CD14-positive monocyte (primary cell): ENCODE data around the gene MMGT1. TPM values are rescaled to one million over a fixed set of nuclear protein-coding genes. Genes with fewer than 3 reads are reported as not detected.
A peak's percentile ranks its signal among the peaks of the same experiment; 100 is the strongest.

ENCODE experiments used
- DNase-seq, 3 donors: peaks; one replicate each; pipeline ENCODE4 v3.0.0-alpha.2; 2011 to 2022
- H2AFZ ChIP-seq: 2 replicates; pipeline ENCODE4 v1.6.0; 2012; ENCODE audit warnings: mild to moderate bottlenecking, low read depth, low read length, inconsistent platforms; ENCODE audit not compliant: insufficient read depth, poor library complexity, severe bottlenecking
- H3K27ac ChIP-seq, 2 donors: 1 replicate in 1 of 2; 2 replicates in 1 of 2; pipeline ENCODE4 v1.5.1; 2012 to 2013; ENCODE audit warnings: low read length in 2 of 2, control low read depth in 1 of 2, inconsistent platforms in 1 of 2, low read depth in 1 of 2, mild to moderate bottlenecking in 1 of 2
- H3K27me3 ChIP-seq, 2 donors: one replicate each; pipeline versions ENCODE4 v1.6.0 to v1.6.1; 2011 to 2013; ENCODE audit warnings: low read length in 2 of 2; ENCODE audit not compliant: control insufficient read depth in 2 of 2, insufficient read depth in 2 of 2
- H3K36me3 ChIP-seq, 2 donors: replicated peaks in 1 of 2; 1 replicate in 1 of 2; 2 replicates in 1 of 2; pipeline versions ENCODE4 v1.5.1 to v1.6.1; 2012 to 2013; ENCODE audit warnings: low read length in 2 of 2, control low read depth in 1 of 2, inconsistent platforms in 1 of 2, mild to moderate bottlenecking in 1 of 2; ENCODE audit not compliant: insufficient read depth in 2 of 2, control insufficient read depth in 1 of 2
- H3K4me1 ChIP-seq, 2 donors: 1 replicate in 1 of 2; 2 replicates in 1 of 2; pipeline versions ENCODE4 v1.5.1 to v1.6.1; 2012 to 2013; ENCODE audit warnings: low read length in 2 of 2, control low read depth in 1 of 2, inconsistent platforms in 1 of 2, mild to moderate bottlenecking in 1 of 2, moderate library complexity in 1 of 2; ENCODE audit not compliant: insufficient read depth in 2 of 2, control insufficient read depth in 1 of 2
- H3K4me2 ChIP-seq: replicated peaks from 2 replicates; pipeline ENCODE3; 2012; ENCODE audit warnings: low read length, moderate library complexity, mild to moderate bottlenecking; ENCODE audit not compliant: poor library complexity, severe bottlenecking; ENCODE audit errors: extremely low read depth
- H3K4me3 ChIP-seq, 3 experiments: fragments of 200-600 bp in 1 of 3; sonication (generic) in 1 of 3; replicated peaks in 1 of 3; 1 replicate in 2 of 3; 2 replicates in 1 of 3; pipeline ENCODE4 v1.5.1; 2011 to 2013; ENCODE audit warnings: low read length in 3 of 3, mild to moderate bottlenecking in 3 of 3, control low read depth in 2 of 3, low read depth in 2 of 3, inconsistent platforms in 1 of 3, moderate library complexity in 1 of 3
- H3K79me2 ChIP-seq: 2 replicates; pipeline ENCODE4 v1.6.0; 2012; ENCODE audit warnings: mild to moderate bottlenecking, control low read depth, inconsistent platforms, low read length, moderate library complexity; ENCODE audit not compliant: insufficient read depth
- H3K9ac ChIP-seq: 2 replicates; pipeline ENCODE4 v1.6.0; 2017; ENCODE audit warnings: low read length, mild to moderate bottlenecking; ENCODE audit not compliant: insufficient read depth, poor library complexity, severe bottlenecking
- H3K9me3 ChIP-seq, 2 donors: replicated peaks in 1 of 2; 1 replicate in 1 of 2; 2 replicates in 1 of 2; pipeline versions ENCODE4 v1.5.1 to v1.6.1; 2012 to 2013; ENCODE audit warnings: low read length in 2 of 2, control low read depth in 1 of 2; ENCODE audit not compliant: control insufficient read depth in 1 of 2, insufficient read depth in 1 of 2
- H4K20me1 ChIP-seq: 2 replicates; pipeline ENCODE4 v1.6.0; 2012; ENCODE audit warnings: mild to moderate bottlenecking, low read length, control low read depth, moderate library complexity; ENCODE audit not compliant: insufficient read depth
- H3K27ac Mint-ChIP-seq, 7 donors: one replicate each; pipeline ENCODE4 v1.8.0; 2020; ENCODE audit warnings: mild to moderate bottlenecking in 7 of 7, mixed read lengths in 7 of 7, moderate library complexity in 6 of 7, inconsistent platforms in 2 of 7
- H3K27me3 Mint-ChIP-seq, 3 donors: one replicate each; pipeline ENCODE4 v1.8.0; 2021 to 2022; ENCODE audit warnings: low read depth in 3 of 3, mild to moderate bottlenecking in 3 of 3, mixed read lengths in 3 of 3, moderate library complexity in 3 of 3, inconsistent platforms in 1 of 3
- H3K36me3 Mint-ChIP-seq, 2 donors: one replicate each; pipeline ENCODE4 v1.8.0; 2020; ENCODE audit warnings: mixed read lengths in 2 of 2, inconsistent platforms in 1 of 2, mild to moderate bottlenecking in 1 of 2
- H3K4me1 Mint-ChIP-seq: one replicate; pipeline ENCODE4 v1.8.0; 2020; ENCODE audit warnings: mild to moderate bottlenecking, mixed read lengths
- H3K4me3 Mint-ChIP-seq, 2 donors: one replicate each; pipeline ENCODE4 v1.8.0; 2020; ENCODE audit warnings: mild to moderate bottlenecking in 2 of 2, mixed read lengths in 2 of 2, moderate library complexity in 1 of 2
- H3K9me3 Mint-ChIP-seq, 7 donors: one replicate each; pipeline ENCODE4 v1.8.0; 2020 to 2022; ENCODE audit warnings: mixed read lengths in 7 of 7, mild to moderate bottlenecking in 6 of 7, moderate library complexity in 6 of 7, inconsistent platforms in 2 of 7
- CTCF ChIP-seq: fragments of 200-600 bp; IDR thresholded peaks from one replicate; pipeline ENCODE4 v1.8.0; 2022; ENCODE audit warnings: antibody characterized with exemption, mild to moderate bottlenecking
- WGBS: methylation state at CpG from one replicate; pipeline ENCODE4 v1.1.5; 2013; ENCODE audit warnings: missing lambda C conversion rate; ENCODE audit not compliant: insufficient coverage; 5-methylcytosine and 5-hydroxymethylcytosine counted together
- intact Hi-C, 2 donors: fragments of 100-400 bp; cut with micrococcal nuclease; formaldehyde crosslinking; loops; one replicate each; pipeline versions ENCODE4 v1.15.0 to v1.15.1; 2023
- polyA plus RNA-seq, 3 donors: library from polyadenylated mRNA; depleted of rRNA in 1 of 3; unstranded in 2 of 3; stranded (reverse) in 1 of 3; fragments of 300-500 nt in 2 of 3; fragments of >200 nt in 1 of 3; fragmentation: Illumina TruSeq in 2 of 3; gene quantifications; 1 replicate in 2 of 3; 2 replicates in 1 of 3; pipeline ENCODE4 v1.2.3, GENCODE V29; 2012 to 2021

MMGT1 gene
- polyA plus RNA-seq, 3 donors, result 11.7 to 14.2 (median 11.8) TPM

- no peaks in the 10 kb centered on the region for H4K20me1 ChIP-seq
- no peaks in the 10 kb centered on the region for H3K9me3 ChIP-seq
- no peaks in the 10 kb centered on the region for H3K9me3 Mint-ChIP-seq
- no peaks in the 10 kb centered on the region for H3K36me3 ChIP-seq
- H3K27me3 ChIP-seq, result no peaks in the 10 kb centered on the region
- intact Hi-C loops, result no loop called here
- H3K27ac Mint-ChIP-seq, result no peak overlapping the region
- H3K4me2 ChIP-seq, result no peak overlapping the region
- no peak overlapping the region for H3K27ac ChIP-seq
- H3K4me1 ChIP-seq, result no peaks in the 10 kb centered on the region
- H3K27me3 Mint-ChIP-seq, result peaks cover 0 to 6% (median 4%) of the 10 kb centered on the region in 3 donors
- no peak overlapping the region for H2AFZ ChIP-seq
- H3K9ac ChIP-seq, result no peak overlapping the region
- H3K4me3 ChIP-seq, result no peak overlapping the region
- H3K4me3 Mint-ChIP-seq, result no peak overlapping the region
- peak in 2 of 3 donors; percentile 10 to 27 for DNase-seq
- H3K79me2 ChIP-seq, result no peaks in the 10 kb centered on the region
- WGBS, result 44% methylated on average over 5 of the region's 19 CpGs
- H3K36me3 Mint-ChIP-seq, result no peaks in the 10 kb centered on the region
- peak; percentile 71 for TF ChIP-seq CTCF
- H3K4me1 Mint-ChIP-seq, result no peaks in the 10 kb centered on the region
Observed at GRCh38 chrX:135931644-135932487, 41.9 kb downstream of the MMGT1 start.

GRCh38 chrX:135927897-135928296, 45.9 kb downstream of the MMGT1 start:
- Histone ChIP-seq H3K27ac (no peak overlapping the region), H3K4me2 (no peak overlapping the region), H2AFZ (no peak overlapping the region), H3K4me1 (no peaks in the 10 kb centered on the region), H3K79me2 (no peaks in the 10 kb centered on the region), H3K9me3 (no peaks in the 10 kb centered on the region), H3K36me3 (no peaks in the 10 kb centered on the region), H3K27me3 (no peaks in the 10 kb centered on the region), H4K20me1 (no peaks in the 10 kb centered on the region), H3K4me3 (no peak overlapping the region), H3K9ac (no peak overlapping the region)
- Mint-ChIP-seq H3K4me1 (no peaks in the 10 kb centered on the region), H3K27ac (no peak overlapping the region), H3K9me3 (no peaks in the 10 kb centered on the region), H3K4me3 (peak overlapping the region in 1 of 2 donors; percentile 24), H3K27me3 (peaks cover 0 to 9% (median 4%) of the 10 kb centered on the region in 3 donors), H3K36me3 (no peaks in the 10 kb centered on the region)
- no peak for DNase-seq
- 83% methylated on average over 1 of the region's 2 CpGs for WGBS
- TF ChIP-seq CTCF, result no peak
- intact Hi-C loops, result no loop called here
